IMR-90 (cell line): Measurements from ENCODE around the gene CRTAP.
"Not testable (repeated sequence)": the region's sequence is repeated elsewhere in the genome, so short reads cannot be mapped to it uniquely, and the experiment has no call there.

ENCODE experiments used
- CHD1 ChIP-seq: IDR thresholded peaks from 2 replicates; pipeline ENCODE4 v1.6.1; 2012; ENCODE audit warnings: low read depth, low read length, improper control_type of control experiment
- CTCF ChIP-seq: conservative IDR thresholded peaks from 2 replicates; pipeline ENCODE4 v1.5.1; 2012; ENCODE audit warnings: mild to moderate bottlenecking, low read depth, low read length, improper control_type of control experiment
- FOS ChIP-seq: fragments of 150-350 bp; IDR thresholded peaks from 2 replicates; pipeline ENCODE4 v1.6.1; 2016; ENCODE audit warnings: low read depth, low read length
- MAFK ChIP-seq: IDR thresholded peaks from 2 replicates; pipeline ENCODE4 v1.6.1; 2012; ENCODE audit warnings: low read depth, low read length, improper control_type of control experiment
- MXI1 ChIP-seq: IDR thresholded peaks from 2 replicates; pipeline ENCODE4 v1.6.1; 2012; ENCODE audit warnings: low read depth, mild to moderate bottlenecking, low read length, moderate library complexity, borderline replicate concordance
- POLR2A ChIP-seq: IDR thresholded peaks from 2 replicates; pipeline ENCODE4 v1.6.1; 2012; ENCODE audit warnings: mild to moderate bottlenecking, low read depth, low read length
- RAD21 ChIP-seq: IDR thresholded peaks from 2 replicates; pipeline ENCODE4 v1.6.1; 2012; ENCODE audit warnings: low read length, improper control_type of control experiment
- RFX5 ChIP-seq: IDR thresholded peaks from 2 replicates; pipeline ENCODE4 v1.8.0; 2012; ENCODE audit warnings: low read depth, mild to moderate bottlenecking, low read length, moderate library complexity
- SMC3 ChIP-seq: fragments of 150-350 bp; IDR thresholded peaks from 2 replicates; pipeline ENCODE4 v1.6.1; 2016; ENCODE audit warnings: low read depth, mild to moderate bottlenecking, antibody characterized with exemption, low read length, moderate library complexity
- USF2 ChIP-seq: fragments of 150-350 bp; IDR thresholded peaks from 2 replicates; pipeline ENCODE4 v1.6.1; 2017; ENCODE audit warnings: mild to moderate bottlenecking, antibody characterized with exemption, low read length, low read depth

GRCh38 chr3:33162621-33163020 is 48.8 kb downstream of the CRTAP start:
- TF ChIP-seq CTCF, MXI1, POLR2A, RAD21, CHD1, USF2, SMC3, FOS, MAFK, RFX5: not testable (repeated sequence)
